HEK293T (cell line): Measurements from ENCODE around the gene FBXL20.

Experiments used
- CTCF ChIA-PET: fragments of 350-600 bp; formaldehyde crosslinking; extraction: SDS; loops from one replicate; lab custom pipeline; 2021; ENCODE audit warnings: antibody characterized with exemption, inconsistent platforms; lab: Yijun Ruan, JAX
- POLR2A ChIA-PET: fragments of 350-600 bp; formaldehyde crosslinking; extraction: SDS; loops from one replicate; lab custom pipeline; 2020; ENCODE audit warnings: antibody characterized with exemption, inconsistent platforms; lab: Yijun Ruan, JAX
- DNase-seq: peaks from one replicate; pipeline ENCODE4 v3.0.0; 2012; ENCODE audit warnings: mixed read lengths; ENCODE audit errors: extremely low spot score
- ARNT ChIP-seq: fragments of 450-650 bp; IDR thresholded peaks from 2 replicates; pipeline ENCODE4 v1.6.1; 2017; ENCODE audit warnings: mild to moderate bottlenecking
- BHLHE40 ChIP-seq: fragments of 450-650 bp; IDR thresholded peaks from 2 replicates; pipeline ENCODE4 v1.6.1; 2016; ENCODE audit warnings: mild to moderate bottlenecking, moderate library complexity, borderline replicate concordance
- CTBP1 ChIP-seq: fragments of 450-650 bp; IDR thresholded peaks from 2 replicates; pipeline ENCODE4 v1.6.1; 2016; ENCODE audit warnings: borderline replicate concordance
- ELF4 ChIP-seq: fragments of 450-650 bp; IDR thresholded peaks from 2 replicates; pipeline ENCODE4 v1.6.1; 2017; ENCODE audit warnings: antibody characterized with exemption
- FOXA1 ChIP-seq: fragments of 450-650 bp; IDR thresholded peaks from 2 replicates; pipeline ENCODE4 v1.6.1; 2016; ENCODE audit warnings: mild to moderate bottlenecking
- FOXK2 ChIP-seq: fragments of 450-650 bp; IDR thresholded peaks from 2 replicates; pipeline ENCODE4 v1.6.1; 2016; ENCODE audit warnings: mild to moderate bottlenecking
- FOXM1 ChIP-seq: fragments of 450-650 bp; IDR thresholded peaks from 2 replicates; pipeline ENCODE4 v1.6.1; 2017; ENCODE audit warnings: mild to moderate bottlenecking, borderline replicate concordance
- HDGF ChIP-seq: fragments of 450-650 bp; IDR thresholded peaks from 2 replicates; pipeline ENCODE4 v1.6.1; 2017; ENCODE audit warnings: antibody characterized with exemption, borderline replicate concordance
- L3MBTL2 ChIP-seq: fragments of 450-650 bp; conservative IDR thresholded peaks from 2 replicates; pipeline ENCODE4 v1.6.1; 2016; ENCODE audit warnings: mild to moderate bottlenecking
- LEF1 ChIP-seq: fragments of 450-650 bp; IDR thresholded peaks from 2 replicates; pipeline ENCODE4 v1.6.1; 2017; ENCODE audit warnings: mild to moderate bottlenecking, borderline replicate concordance
- NFRKB ChIP-seq: fragments of 450-650 bp; IDR thresholded peaks from 2 replicates; pipeline ENCODE4 v1.6.1; 2016; ENCODE audit warnings: mild to moderate bottlenecking, moderate library complexity
- PKNOX1 ChIP-seq: fragments of 450-650 bp; IDR thresholded peaks from 2 replicates; pipeline ENCODE4 v1.6.1; 2016
- SP1 ChIP-seq: fragments of 450-650 bp; IDR thresholded peaks from 2 replicates; pipeline ENCODE4 v1.6.1; 2017
- SUZ12 ChIP-seq: fragments of 450-650 bp; IDR thresholded peaks from 2 replicates; pipeline ENCODE4 v1.6.1; 2016; ENCODE audit warnings: mild to moderate bottlenecking
- TARDBP ChIP-seq: fragments of 450-650 bp; IDR thresholded peaks from 2 replicates; pipeline ENCODE4 v1.6.1; 2016
- ZNF384 ChIP-seq: fragments of 450-650 bp; IDR thresholded peaks from 2 replicates; pipeline ENCODE4 v1.6.1; 2016

Gene FBXL20

GRCh38 chr17:39365872-39366271 lies 35.6 kb downstream of the FBXL20 start:
- DNase-seq, result no peak
- CTCF ChIA-PET, result no interaction called here
- POLR2A ChIA-PET, result interaction anchor here (1.0 kb wide), 2 partner anchors 11 to 166 kb away, joined by 3 to 5 read pairs; partner anchors contain the start of gene RPL19
- TF ChIP-seq FOXK2 (no peak), SP1 (no peak), SUZ12 (no peak), L3MBTL2 (no peak)

GRCh38 chr17:39365242-39365641 lies 36.2 kb downstream of the FBXL20 start:
- TF ChIP-seq TARDBP (no peak), LEF1 (no peak), L3MBTL2 (no peak), HDGF (no peak), FOXA1 (no peak), ARNT (no peak)
- DNase-seq, result no peak
- ChIA-PET CTCF (no interaction called here), POLR2A (no interaction called here)

GRCh38 chr17:39364236-39365025 lies 37.0 kb downstream of the FBXL20 start:
- DNase-seq, result no peak
- CTCF ChIA-PET, result interaction anchor here (0.6 kb wide), 1 partner anchor 70 kb away, joined by 4 read pairs; no protein-coding TSS in a partner anchor
- POLR2A ChIA-PET, result no interaction called here
- TF ChIP-seq CTBP1, result no peak
- no peak for TF ChIP-seq HDGF
- TF ChIP-seq NFRKB, result no peak
- TF ChIP-seq BHLHE40, result no peak
- no peak for TF ChIP-seq FOXK2
- TF ChIP-seq TARDBP, result no peak
- no peak for TF ChIP-seq LEF1
- TF ChIP-seq ZNF384, result no peak
- no peak for TF ChIP-seq FOXA1
- TF ChIP-seq FOXM1, result no peak
- no peak for TF ChIP-seq ELF4
- TF ChIP-seq SUZ12, result no peak
- no peak for TF ChIP-seq L3MBTL2
- no peak for TF ChIP-seq SP1
- TF ChIP-seq ARNT, result no peak

GRCh38 chr17:39361064-39361463 lies 40.4 kb downstream of the FBXL20 start:
- ChIA-PET POLR2A (no interaction called here), CTCF (no interaction called here)
- TF ChIP-seq BHLHE40 (no peak), NFRKB (no peak), SP1 (no peak), FOXK2 (no peak), L3MBTL2 (no peak), FOXA1 (no peak), ELF4 (no peak), LEF1 (no peak), FOXM1 (no peak), TARDBP (no peak)
- no peak for DNase-seq

GRCh38 chr17:39360537-39360936 lies 40.9 kb downstream of the FBXL20 start:
- POLR2A ChIA-PET, result no interaction called here
- no peak for DNase-seq
- CTCF ChIA-PET, result no interaction called here

GRCh38 chr17:39359994-39360393 lies 41.4 kb downstream of the FBXL20 start:
- no peak for DNase-seq
- TF ChIP-seq TARDBP (no peak), FOXA1 (no peak), CTBP1 (no peak)
- ChIA-PET CTCF (no interaction called here), POLR2A (no interaction called here)

More at GRCh38 chr17:39360537-39360936, 40.9 kb downstream of the FBXL20 start:
- TF ChIP-seq FOXM1 (no peak), NFRKB (no peak)

GRCh38 chr17:39357986-39358385 lies 43.4 kb downstream of the FBXL20 start:
- ChIA-PET CTCF (interaction anchor here (0.5 to 1.5 kb wide), 2 partner anchors 114 to 153 kb away, joined by 4 read pairs; no protein-coding TSS in a partner anchor), POLR2A (no interaction called here)
- TF ChIP-seq LEF1, result no peak
- no peak for TF ChIP-seq L3MBTL2
- TF ChIP-seq NFRKB, result no peak
- TF ChIP-seq FOXM1, result no peak

GRCh38 chr17:39357488-39357887 lies 43.9 kb downstream of the FBXL20 start:
- POLR2A ChIA-PET, result no interaction called here
- CTCF ChIA-PET, result interaction anchor here (0.5 to 1.5 kb wide), 2 partner anchors 113 to 153 kb away, joined by 4 read pairs; no protein-coding TSS in a partner anchor
- DNase-seq, result no peak
- no peak for TF ChIP-seq ZNF384
- no peak for TF ChIP-seq CTBP1
- TF ChIP-seq TARDBP, result no peak
- TF ChIP-seq FOXM1, result no peak
- no peak for TF ChIP-seq SP1
- no peak for TF ChIP-seq L3MBTL2
- TF ChIP-seq FOXK2, result no peak
- TF ChIP-seq ARNT, result no peak
- no peak for TF ChIP-seq LEF1
- no peak for TF ChIP-seq ELF4
- no peak for TF ChIP-seq BHLHE40
- no peak for TF ChIP-seq HDGF
- no peak for TF ChIP-seq SUZ12
- no peak for TF ChIP-seq NFRKB
- no peak for TF ChIP-seq PKNOX1
- TF ChIP-seq FOXA1, result no peak

More at GRCh38 chr17:39357986-39358385, 43.4 kb downstream of the FBXL20 start:
- no peak for DNase-seq
